Activated CD4-positive, CD25-positive, alpha-beta regulatory T cell treated with anti-CD3 and anti-CD28 coated beads, Interleukin-2, amount 50 U/mL, for 16 hours (primary cell): ENCODE measurements around the gene NKD2.
"Not testable (repeated sequence)": the region's sequence is repeated elsewhere in the genome, so short reads cannot be mapped to it uniquely, and the experiment has no call there.

ENCODE experiments used
- DNase-seq: peaks from one replicate; pipeline ENCODE4 v3.0.0-alpha.2; 2020; ENCODE audit warnings: low read depth, low spot score

NKD2 gene

DNA sequence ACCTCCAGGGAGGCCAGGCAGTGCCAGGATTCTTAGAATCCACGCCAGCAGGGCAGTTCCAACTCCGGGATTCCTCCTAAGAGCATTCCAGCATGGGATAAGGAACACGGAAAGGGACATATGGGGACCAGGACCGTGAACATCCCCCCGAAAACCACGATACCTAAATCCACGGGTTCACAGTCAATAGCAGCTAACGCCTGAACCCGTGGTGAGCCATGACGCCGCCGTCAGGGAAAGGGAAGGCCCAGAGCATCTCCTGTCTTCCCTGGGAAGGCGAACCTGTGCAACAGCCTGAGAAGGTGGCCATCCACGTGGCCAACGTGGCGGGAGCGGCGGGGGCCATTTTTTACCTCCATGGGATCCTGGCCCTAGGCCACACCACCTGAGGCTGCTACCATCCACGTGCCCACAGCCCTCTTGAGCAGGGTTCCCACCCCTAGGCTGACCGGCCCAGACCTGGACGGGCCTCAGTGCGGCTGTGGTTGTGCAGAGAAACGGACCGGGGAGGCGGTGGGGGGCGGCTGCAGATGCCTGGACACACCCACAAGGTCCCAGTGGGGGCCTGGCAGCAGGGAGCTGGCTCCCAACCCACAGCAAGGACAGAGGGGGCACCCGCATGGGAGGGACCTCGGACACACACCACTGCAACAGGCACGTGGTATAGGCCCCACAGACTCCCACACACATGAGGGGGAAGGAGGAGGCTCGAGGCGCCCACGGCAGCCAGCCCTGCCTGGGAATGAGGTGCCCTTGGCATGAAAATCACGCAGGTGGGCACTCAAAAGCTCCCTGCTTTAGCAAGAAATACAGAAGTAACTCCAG, 60.5 kb downstream of the NKD2 start:
- no peak for DNase-seq

DNA sequence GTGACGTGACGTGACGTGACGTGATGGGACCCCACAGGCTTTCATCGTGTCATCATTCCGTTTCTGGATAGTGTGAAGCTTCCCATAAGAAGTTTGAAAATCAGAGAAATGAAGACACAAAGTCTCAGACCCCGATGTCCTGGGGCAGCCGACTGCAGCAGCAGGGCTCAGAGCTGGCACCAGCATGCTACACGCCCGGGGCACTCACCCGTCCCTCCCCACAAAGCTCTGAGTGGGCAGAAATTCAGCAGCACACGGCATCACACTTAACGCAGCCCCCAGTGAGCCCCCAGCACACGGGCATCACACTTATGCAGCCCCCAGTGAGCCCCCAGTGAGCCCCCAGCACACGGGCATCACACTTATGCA, 61.1 kb downstream of the NKD2 start:
- DNase-seq: no peak

DNA sequence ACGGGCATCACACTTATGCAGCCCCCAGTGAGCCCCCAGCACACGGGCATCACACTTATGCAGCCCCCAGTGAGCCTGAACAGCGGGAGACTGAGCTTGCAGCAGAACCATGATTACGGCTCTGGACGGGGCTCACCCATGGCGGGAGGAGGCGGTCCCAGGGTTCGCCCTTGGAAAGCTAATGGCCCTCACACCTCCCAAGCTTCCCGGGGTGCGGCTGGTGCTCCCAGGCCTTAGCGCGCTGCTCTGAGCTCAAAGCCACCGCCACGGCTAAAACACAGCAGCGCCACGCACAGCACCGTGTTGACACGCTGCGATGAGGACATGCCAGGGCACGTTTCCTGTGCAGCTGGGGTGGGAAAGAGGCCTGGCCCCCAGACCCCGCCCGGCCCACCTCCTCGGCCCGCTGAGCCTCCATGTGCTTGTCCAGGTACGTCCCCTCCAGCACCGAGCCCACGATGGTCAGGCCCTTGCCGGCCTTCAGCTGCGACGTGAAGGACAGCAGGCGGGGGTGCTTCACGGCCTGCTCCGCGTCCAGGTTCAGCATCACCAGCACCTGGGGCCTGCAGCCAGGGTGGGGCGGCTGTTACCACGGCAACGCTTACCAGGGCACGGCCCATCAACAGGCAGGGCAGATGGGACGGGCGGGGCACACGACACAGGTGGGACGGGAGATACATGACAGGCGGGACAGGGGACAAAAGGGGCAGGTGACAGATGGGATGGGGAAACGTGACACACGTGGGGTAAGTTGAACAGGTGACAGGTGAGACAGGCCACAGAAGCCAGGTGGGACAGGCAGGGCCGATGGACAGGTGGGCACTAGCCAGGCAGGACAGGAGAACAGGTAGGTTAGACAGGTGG, 64.9 kb downstream of the NKD2 start:
- no peak for DNase-seq

DNA sequence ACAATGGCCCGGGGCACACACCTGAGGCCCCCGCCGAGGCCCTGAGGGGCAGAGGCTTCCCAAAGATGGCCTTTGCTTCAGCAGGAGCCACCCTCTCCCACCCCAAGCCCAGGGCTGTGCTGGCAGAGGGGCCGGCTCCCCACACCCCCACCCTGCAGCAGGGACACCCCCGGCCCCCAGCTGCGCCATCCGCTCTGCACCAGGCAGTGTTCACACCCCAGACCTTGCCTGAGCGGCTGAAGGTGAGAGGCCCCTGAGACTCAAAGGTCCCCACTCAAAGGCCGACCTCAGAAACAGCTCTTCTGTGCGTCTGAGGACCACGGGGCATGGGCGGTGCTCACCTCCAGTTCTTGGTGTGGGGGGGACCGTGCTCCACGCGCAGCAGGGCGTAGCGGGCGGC, 65.6 kb downstream of the NKD2 start:
- DNase-seq: no peak

DNA sequence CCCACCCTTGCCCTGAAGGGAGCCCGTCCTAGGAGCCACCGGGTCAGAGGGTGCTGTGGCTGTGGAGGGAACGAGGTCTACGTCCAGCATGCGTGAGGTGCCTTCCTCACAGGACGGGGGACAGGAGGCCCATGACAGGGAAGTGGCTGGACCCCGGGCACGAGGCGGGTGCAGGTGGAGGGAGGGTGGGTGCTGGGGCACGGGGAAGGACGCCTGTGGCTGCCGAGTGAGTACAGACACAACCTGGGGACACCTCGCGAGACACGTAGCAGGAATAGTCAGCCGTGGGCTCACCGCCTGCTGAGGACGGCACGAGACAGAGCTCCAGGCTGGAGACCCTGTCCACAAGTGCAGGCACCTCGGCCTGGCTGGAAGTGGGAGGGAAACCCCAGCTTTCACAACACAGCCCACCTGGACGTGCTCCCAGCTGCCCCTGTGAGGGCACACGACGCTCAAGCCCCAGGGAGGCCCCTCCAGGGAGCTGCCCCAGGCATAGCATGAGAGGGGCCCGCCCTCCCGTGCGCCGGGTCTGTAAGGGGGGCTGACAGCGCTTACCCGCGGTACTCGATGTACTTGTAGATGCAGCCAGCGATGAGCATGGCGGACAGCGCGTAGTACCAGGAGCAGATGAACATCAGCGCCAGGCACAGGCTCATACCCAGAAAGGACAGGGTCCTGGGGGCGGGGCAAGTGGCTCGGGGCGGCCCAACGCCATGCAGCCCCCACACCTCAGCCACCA, 66.4 kb downstream of the NKD2 start:
- DNase-seq: no peak

DNA sequence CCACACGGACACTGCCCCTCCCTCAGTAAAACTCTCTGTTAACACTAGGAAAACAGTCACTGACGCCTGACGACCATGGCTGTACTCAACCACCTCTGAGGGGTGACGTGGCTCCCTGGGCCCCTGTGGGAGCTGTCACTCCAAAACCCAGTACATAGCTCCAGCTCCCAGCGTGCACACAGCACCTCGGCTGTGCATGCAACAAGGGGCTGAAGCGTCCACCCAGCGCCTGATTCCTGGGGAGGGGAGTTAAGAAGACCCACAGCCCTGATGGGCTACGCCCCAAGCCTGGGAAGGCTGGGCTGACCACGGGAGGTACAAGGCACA, 66.9 kb downstream of the NKD2 start:
- DNase-seq: no peak

DNA sequence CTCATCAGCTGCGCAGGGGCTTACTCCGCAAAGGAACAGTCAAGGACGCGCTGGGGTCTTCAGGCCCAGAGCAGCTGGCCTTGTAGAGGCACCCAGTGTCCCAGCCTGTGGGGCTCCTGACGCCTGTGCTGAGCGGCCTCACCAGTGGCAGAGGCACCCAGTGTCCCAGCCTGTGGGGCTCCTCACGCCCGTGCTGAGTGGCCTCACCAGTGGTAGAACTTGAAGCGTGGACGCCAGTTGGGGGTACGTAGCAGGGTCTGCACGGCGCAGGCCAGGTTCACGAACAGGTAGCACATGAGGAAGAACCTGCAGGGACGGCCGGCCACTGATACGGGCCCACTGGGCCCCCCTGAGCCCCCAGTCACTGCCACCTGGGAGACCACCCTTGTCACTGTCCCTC, 67.3 kb downstream of the NKD2 start:
- no peak for DNase-seq

DNA sequence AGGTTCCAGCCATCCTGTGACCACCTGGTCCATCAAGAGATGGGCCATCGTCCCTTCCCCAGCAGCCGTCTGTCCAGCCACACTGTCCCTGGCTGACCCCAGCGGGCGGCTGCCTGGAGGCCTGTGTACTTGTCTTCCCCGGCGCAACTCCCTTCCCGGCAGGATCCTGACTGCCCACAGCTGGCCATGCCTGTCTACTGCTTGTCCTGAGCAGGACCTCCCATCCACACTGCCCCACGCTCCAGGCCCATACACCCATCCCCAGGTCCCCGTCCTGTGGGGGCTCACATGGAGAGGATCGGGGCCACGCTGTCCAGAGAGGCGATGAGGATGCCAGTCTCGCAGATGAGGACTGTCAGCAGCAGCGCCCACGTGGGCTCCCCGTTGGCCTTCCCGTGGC, 67.8 kb downstream of the NKD2 start:
- DNase-seq: no peak

DNA sequence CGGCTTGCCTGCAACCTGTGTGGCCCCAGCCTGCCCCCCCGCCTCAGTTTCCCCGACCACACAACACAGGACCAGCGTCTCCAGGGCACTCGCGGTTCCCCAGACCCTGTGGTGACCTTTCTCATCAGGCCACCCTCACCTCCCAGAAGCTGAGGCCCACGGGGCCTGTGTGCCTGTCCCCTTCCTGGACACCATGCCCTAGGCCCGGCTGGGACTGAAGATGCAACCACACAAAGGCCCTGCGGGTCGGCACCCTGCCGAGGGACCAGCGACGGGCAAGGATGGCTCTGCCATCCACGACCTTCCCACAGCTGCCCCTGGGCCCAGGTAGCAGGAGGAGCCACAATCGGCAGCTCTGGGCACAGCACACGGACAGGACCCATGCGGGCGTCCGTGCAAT, 68.4 kb downstream of the NKD2 start:
- no peak for DNase-seq

DNA sequence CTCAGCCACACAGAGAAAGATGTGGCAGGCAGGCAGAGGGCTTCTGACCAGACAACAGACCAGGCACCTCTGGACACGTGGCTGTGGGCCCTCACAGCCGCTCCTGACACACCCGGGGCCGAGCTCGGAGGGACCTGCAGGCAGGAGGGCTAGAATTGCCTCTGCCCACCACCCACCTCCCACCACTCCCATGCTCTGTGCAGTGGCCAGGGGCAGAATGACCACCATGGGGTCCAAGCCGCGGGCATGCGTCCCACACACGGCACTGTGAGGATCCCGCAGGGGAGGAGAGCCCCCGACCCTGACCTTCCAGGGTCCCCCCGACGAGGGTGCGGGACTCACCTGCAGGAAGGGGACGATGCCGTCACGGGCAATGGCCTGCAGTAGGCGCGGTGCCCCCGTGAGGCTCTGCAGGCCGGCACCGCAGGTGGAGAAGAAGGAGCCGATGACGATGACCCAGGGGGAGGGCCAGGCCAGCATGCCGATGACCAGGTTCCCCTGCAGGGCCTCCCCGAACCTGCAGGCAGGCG, 69.0 kb downstream of the NKD2 start:
- DNase-seq: no peak

DNA sequence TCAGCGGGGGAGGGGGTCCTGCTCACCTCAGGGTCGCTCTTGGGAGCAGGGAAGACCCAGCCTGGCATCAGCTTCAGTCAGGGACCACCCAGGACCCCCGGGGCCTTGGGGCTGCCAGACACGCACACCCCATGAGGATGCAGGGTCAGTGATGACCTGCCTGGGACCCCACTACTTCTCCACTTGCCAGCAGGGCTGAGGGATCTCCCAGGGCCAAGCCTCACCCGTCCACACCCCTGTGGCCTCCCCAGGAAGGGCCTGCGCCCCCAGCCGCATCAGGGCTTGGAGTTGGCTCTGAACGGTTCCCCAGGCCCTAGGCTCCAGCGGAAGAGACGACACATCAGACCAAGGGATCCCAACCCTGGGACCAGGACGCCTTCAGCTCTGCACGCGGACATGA, 69.6 kb downstream of the NKD2 start:
- no peak for DNase-seq

DNA sequence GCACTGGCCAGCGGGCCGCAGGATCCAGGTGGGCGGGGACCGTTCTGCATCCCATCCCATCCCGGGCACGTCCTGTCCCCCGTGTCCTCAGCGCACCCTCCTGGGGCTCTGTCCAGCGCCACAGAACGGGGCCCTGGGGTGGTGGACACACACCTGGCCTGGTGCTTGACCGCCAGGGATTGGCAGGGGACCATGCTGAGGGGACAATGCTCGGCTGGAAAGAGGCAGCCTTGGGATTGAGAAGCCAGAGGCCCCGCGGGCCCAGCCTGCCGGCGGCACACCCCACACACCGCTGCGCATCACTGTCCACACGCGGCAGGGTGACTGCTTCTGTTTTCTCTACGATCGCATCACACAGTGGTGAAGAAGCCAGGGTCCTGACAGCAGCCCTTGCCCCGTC, 70.2 kb downstream of the NKD2 start:
- no peak for DNase-seq

DNA sequence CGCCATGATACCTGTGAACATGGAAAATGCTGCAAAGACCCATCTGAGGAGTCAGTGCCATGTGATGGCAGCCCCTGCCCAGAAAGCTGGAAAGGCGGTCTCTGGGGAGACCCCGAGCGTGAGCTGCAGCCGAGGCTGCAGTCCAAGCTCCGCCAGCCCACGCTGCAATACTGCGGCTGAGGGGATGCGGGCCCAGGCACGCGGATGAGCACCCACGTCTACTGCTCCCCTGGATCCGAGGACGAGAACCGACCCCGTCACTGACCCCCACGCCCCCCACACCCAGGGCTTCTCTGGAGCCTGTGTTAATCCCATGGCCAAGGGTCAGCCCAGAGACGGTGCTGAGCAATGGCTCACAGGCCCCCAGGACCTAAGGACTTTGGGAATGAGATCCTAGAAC, 70.9 kb downstream of the NKD2 start:
- DNase-seq: no peak

DNA sequence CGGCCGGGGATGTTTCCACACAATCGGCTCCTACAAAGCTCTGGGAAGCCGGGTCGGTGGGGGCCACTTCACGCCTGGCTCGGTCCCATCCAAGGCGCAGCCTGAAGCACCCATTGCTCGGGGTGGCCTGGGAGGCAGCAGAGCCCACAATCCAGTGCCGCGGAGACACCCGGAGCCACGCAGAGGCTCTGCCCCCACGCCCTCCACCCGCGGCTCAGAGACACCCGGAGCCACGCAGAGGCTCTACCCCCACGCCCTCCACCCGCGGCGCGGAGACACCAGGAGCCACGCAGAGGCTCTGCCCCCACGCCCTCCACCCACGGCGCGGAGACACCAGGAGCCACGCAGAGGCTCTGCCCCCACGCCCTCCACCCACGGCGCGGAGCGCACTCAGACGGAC, 71.4 kb downstream of the NKD2 start:
- DNase-seq: no peak

DNA sequence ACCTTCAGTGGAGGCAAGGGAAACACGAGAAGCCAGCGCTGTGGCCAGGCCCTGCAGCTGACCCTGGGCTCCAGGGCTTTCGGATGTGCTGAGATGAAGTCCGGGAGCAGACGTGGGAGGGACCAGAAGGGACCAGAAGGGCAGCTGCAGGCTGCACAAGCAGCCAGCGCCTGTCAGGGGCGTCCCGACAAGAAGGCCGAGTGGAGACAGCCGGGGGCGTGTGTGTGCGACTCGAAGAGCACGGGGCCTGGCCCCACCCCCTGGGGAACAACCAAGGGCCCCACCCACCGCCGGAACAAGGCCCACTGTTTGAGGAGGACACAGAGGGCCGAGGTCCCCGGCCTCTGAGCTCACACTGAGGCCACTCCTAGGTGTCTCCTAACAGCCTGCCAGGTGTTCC, 71.8 kb downstream of the NKD2 start:
- no peak for DNase-seq

DNA sequence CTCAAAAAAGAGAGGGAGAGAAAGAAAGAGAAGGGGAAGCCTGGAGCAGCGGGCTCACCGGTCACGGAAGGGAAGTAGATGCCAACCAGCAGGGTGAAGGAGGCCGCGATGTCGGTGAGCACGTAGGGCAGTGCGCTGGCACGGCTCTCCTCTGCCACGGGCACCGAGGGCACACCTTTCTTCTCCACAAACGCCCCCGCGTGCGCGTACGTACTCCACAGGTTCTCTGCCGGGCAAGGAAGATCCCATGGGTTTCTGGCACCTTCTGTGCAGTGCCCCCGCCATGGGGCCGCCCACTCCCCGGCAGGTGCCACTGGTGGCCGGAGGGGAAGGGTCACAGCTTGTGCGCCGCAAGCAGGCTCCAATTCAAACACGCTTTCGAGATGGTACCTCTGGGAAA, 72.9 kb downstream of the NKD2 start:
- DNase-seq: no peak

DNA sequence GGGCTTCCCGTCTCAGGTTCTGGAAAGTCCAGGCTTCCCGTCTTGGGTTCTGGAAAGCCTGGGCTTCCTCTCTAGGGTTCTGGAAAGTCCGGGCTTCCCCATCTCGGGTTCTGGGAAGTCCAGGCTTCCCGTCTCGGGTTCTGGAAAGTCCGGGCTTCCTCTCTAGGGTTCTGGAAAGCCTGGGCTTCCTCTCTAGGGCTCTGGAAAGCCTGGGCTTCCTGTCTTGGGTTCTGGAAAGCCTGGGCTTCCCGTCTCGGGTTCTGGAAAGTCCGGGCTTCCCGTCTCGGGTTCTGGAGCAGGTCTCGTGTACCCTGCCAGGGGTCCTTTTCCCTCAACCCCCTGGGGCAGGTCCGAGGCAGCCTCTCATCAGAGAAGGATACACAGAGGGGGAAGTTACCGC, 74.4 kb downstream of the NKD2 start:
- not testable (repeated sequence) for DNase-seq

DNA sequence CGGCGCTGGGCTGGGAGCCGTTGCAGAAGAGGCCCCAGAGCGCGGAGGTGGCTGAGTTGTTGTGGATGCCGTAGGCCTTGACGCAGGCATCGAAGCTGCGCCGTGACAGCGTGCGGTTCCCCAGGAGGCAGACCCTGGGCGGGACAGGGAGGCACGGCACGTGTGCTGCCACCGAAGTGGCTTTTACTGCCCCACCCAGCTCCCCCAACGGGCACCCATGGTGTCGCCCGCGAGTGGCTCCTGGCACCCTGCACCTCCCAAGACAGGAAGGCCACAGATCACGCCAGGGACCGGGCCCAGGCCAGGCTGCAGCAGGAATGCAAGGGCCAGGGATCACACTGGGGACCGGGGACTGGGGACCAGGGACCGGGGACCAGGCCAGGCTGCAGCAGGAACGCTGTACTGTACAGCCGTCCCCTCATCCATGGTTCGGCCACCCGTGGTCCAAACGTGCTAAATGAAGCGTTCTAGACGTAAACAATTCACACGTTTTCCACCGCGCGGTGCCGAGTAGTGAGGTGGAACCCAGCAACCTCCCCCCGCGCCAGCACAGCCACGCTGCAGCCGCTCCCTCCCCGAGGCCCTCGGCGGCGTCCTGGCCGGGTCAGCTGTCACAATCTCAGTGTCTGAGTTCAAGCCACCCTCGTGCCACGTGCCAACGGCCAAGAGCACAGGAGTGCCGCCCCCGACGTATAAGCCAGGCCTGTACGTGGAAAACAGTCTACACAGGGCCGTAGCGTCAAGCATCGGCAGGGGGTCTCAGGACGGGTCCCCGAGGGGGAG, 75.4 kb downstream of the NKD2 start:
- no peak for DNase-seq

DNA sequence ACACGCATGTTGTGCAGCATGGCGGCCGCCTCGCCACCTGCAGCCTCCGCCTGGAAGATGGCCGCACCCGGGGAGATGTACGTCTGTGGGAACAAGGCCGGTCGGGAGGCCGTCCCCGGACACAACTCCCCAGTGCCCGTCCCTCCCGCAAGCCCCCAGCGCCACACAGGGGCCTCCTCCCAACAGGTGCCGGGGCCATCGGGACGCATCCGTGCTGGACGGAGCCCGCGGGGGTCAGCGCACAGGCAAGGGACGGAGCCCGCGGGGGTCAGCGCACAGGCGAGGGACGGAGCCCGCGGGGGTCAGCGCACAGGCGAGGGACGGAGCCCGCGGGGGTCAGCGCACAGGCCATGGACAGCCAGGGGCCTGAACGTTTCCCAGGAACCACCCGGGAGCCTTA, 76.8 kb downstream of the NKD2 start:
- no peak for DNase-seq

DNA sequence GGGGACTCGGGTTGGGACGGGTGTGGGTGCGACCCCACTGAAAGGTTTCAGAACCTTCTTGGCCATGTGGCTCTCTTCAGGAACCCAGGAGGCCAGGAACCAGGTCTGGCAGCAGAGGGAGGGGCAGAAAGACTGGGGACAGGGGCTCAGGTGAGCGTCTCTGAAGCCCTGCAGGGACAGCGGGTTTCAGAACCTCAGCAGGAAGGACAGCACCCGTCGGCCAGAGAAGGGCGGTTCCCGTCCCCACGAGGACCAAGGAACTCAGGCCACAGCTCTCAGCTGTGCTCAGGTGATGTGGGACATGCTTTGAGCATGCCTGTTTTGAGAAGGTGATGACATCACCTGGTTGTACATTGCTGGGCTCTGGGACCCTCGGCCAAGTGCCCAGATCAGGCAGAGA, 77.5 kb downstream of the NKD2 start:
- DNase-seq: no peak

DNA sequence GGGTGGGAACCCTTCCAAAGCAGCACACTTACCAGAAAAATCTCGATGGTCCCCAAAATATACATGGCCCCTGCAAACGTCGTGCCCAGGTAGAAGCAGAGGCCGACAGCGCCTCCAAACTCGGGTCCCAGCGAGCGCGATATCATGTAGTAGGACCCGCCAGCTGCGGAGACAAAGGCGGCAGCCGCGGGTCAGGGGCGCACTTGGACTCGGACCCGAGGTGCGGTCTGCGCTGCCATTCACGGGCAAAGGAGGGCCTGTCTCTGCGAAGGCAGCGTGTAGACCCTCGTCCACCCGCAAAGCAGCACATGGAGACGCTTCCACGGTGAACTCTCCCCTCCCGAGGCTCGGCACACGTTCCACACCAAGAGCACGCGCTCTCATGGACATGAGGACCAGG, 78.3 kb downstream of the NKD2 start:
- no peak for DNase-seq

DNA sequence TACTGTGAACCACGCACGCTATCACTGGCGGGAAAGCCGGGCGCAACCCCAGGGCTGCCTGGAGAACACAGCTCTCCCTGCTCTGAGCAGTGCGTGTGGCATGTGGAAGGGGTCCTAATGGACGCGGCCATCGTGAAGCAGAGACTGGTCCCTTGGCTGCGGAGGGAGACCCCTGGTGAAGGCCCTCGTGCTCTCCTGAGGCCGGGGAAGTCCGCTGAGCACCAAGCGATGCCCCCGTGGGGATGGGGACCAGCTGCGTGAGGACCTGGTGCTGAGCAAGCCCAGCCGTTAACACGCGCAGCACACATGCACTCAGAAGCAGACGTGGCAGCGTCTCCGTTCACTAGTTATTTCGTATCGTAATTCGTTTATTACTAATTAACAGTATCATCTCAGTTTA, 78.8 kb downstream of the NKD2 start:
- no peak for DNase-seq
